H9 (cell line): ENCODE results near the gene STK38. TPM values are rescaled to one million over a fixed set of nuclear protein-coding genes. Genes with fewer than 3 reads are reported as not detected.

Source experiments
- DNase-seq: peaks from one replicate; pipeline ENCODE4 v3.0.0-alpha.2; 2017
- H2AFZ ChIP-seq: one replicate; pipeline ENCODE4 v1.6.1; 2013; ENCODE audit warnings: mild to moderate bottlenecking, low read length, control low read depth, moderate library complexity
- H2AK5ac ChIP-seq: 2 replicates; pipeline ENCODE4 v1.6.1; 2013; ENCODE audit warnings: low read length, control low read depth, mixed read lengths; ENCODE audit not compliant: insufficient read length
- H2BK120ac ChIP-seq: one replicate; pipeline ENCODE4 v1.6.1; 2013; ENCODE audit warnings: low read depth, mild to moderate bottlenecking, low read length, control low read depth, inconsistent platforms; ENCODE audit not compliant: poor library complexity, severe bottlenecking
- H2BK12ac ChIP-seq: 2 replicates; pipeline ENCODE4 v1.6.1; 2013; ENCODE audit warnings: low read length, control low read depth, mixed read lengths, low read depth; ENCODE audit not compliant: insufficient read length
- H2BK15ac ChIP-seq: 2 replicates; pipeline ENCODE4 v1.6.1; 2013; ENCODE audit warnings: low read depth, low read length, control low read depth
- H2BK20ac ChIP-seq: one replicate; pipeline ENCODE4 v1.6.1; 2013; ENCODE audit warnings: low read depth, mild to moderate bottlenecking, low read length, control low read depth, inconsistent platforms; ENCODE audit not compliant: poor library complexity, severe bottlenecking
- H2BK5ac ChIP-seq: 2 replicates; pipeline ENCODE4 v1.6.1; 2013; ENCODE audit warnings: low read length, control low read depth, mixed read lengths; ENCODE audit not compliant: insufficient read length
- H3K14ac ChIP-seq: 2 replicates; pipeline ENCODE4 v1.6.1; 2013; ENCODE audit warnings: low read length, control low read depth; ENCODE audit not compliant: insufficient read depth
- H3K18ac ChIP-seq: 2 replicates; pipeline ENCODE4 v1.6.1; 2013; ENCODE audit warnings: low read depth, mild to moderate bottlenecking, mixed read lengths, low read length, control low read depth; ENCODE audit not compliant: insufficient read length
- H3K23ac ChIP-seq: 2 replicates; pipeline ENCODE4 v1.6.1; 2013; ENCODE audit warnings: low read length, control low read depth, mixed read lengths, low read depth; ENCODE audit not compliant: insufficient read length
- H3K23me2 ChIP-seq: 2 replicates; pipeline ENCODE4 v1.6.1; 2013; ENCODE audit warnings: low read depth, mild to moderate bottlenecking, mixed read lengths, low read length, control low read depth; ENCODE audit not compliant: insufficient read length, poor library complexity, severe bottlenecking
- H3K27ac ChIP-seq: 2 replicates; pipeline ENCODE4 v1.5.1; 2013; ENCODE audit warnings: low read length, control low read depth, mixed read lengths, low read depth; ENCODE audit not compliant: insufficient read length
- H3K27me3 ChIP-seq: 2 replicates; pipeline ENCODE4 v1.6.1; 2013; ENCODE audit warnings: low read length, control low read depth, inconsistent platforms; ENCODE audit not compliant: insufficient read depth
- H3K4ac ChIP-seq: 2 replicates; pipeline ENCODE4 v1.6.1; 2013; ENCODE audit warnings: low read depth, mild to moderate bottlenecking, control low read depth, inconsistent platforms, low read length, moderate library complexity
- H3K4me1 ChIP-seq: 2 replicates; pipeline ENCODE4 v1.6.1; 2013; ENCODE audit warnings: low read length, control low read depth, inconsistent platforms; ENCODE audit not compliant: insufficient read depth
- H3K4me2 ChIP-seq: 2 replicates; pipeline ENCODE4 v1.6.1; 2013; ENCODE audit warnings: low read length, control low read depth, mixed read lengths; ENCODE audit not compliant: insufficient read length, insufficient read depth
- H3K56ac ChIP-seq: 2 replicates; pipeline ENCODE4 v1.6.1; 2013; ENCODE audit warnings: low read depth, mild to moderate bottlenecking, mixed read lengths, low read length, control low read depth; ENCODE audit not compliant: insufficient read length
- H3K79me1 ChIP-seq: 2 replicates; pipeline ENCODE4 v1.6.1; 2013; ENCODE audit warnings: low read depth, mild to moderate bottlenecking, moderate library complexity, low read length, control low read depth, inconsistent platforms; ENCODE audit not compliant: insufficient read depth, poor library complexity, severe bottlenecking
- H3K79me2 ChIP-seq: 2 replicates; pipeline ENCODE4 v1.6.1; 2013; ENCODE audit warnings: low read length, control low read depth, inconsistent platforms; ENCODE audit not compliant: insufficient read depth
- H3K9ac ChIP-seq: 2 replicates; pipeline ENCODE4 v1.6.1; 2013; ENCODE audit warnings: low read length, control low read depth, mixed read lengths; ENCODE audit not compliant: insufficient read length; ENCODE audit errors: extremely low read depth
- H3K9me3 ChIP-seq: one replicate; pipeline ENCODE4 v1.6.1; 2013; ENCODE audit warnings: low read depth, low read length, inconsistent platforms; ENCODE audit not compliant: control insufficient read depth
- H3T11ph ChIP-seq: one replicate; pipeline ENCODE4 v1.6.1; 2013; ENCODE audit warnings: mild to moderate bottlenecking, low read length, control low read depth, inconsistent platforms
- H4K20me1 ChIP-seq: one replicate; pipeline ENCODE4 v1.6.1; 2013; ENCODE audit not compliant: control insufficient read depth, insufficient read length, insufficient read depth
- H4K5ac ChIP-seq: 2 replicates; pipeline ENCODE4 v1.6.1; 2013; ENCODE audit warnings: low read depth, mild to moderate bottlenecking, mixed read lengths, low read length, control low read depth; ENCODE audit not compliant: insufficient read length
- H4K8ac ChIP-seq: replicated peaks from 2 replicates; pipeline ENCODE4 v1.6.1; 2013; ENCODE audit warnings: low read length, control low read depth, mixed read lengths, low read depth; ENCODE audit not compliant: insufficient read length
- H4K91ac ChIP-seq: 2 replicates; pipeline ENCODE4 v1.6.1; 2013; ENCODE audit warnings: low read depth, mild to moderate bottlenecking, moderate library complexity, mixed read lengths, low read length, control low read depth; ENCODE audit not compliant: insufficient read length
- H3K27ac Mint-ChIP-seq, 3 experiments: 2 replicates in 2 of 3; 3 replicates in 1 of 3; pipeline ENCODE4 v1.8.0; 2020 to 2021; ENCODE audit warnings: mixed read lengths in 3 of 3, mild to moderate bottlenecking in 1 of 3, moderate library complexity in 1 of 3
- H3K27me3 Mint-ChIP-seq: 2 replicates; pipeline ENCODE4 v1.8.0; 2021; ENCODE audit warnings: low read depth, mild to moderate bottlenecking, moderate library complexity, mixed read lengths
- H3K36me3 Mint-ChIP-seq, 3 experiments: 2 replicates in 2 of 3; 3 replicates in 1 of 3; pipeline ENCODE4 v1.8.0; 2020 to 2021; ENCODE audit warnings: low read depth in 3 of 3, mixed read lengths in 3 of 3; ENCODE audit not compliant: insufficient read depth in 1 of 3
- H3K4me1 Mint-ChIP-seq, 2 experiments: 2 replicates each; pipeline ENCODE4 v1.8.0; 2020; ENCODE audit warnings: mixed read lengths in 2 of 2
- H3K4me3 Mint-ChIP-seq, 2 experiments: 2 replicates in 1 of 2; 3 replicates in 1 of 2; pipeline ENCODE4 v1.8.0; 2020 to 2021; ENCODE audit warnings: mild to moderate bottlenecking in 2 of 2, mixed read lengths in 2 of 2, moderate library complexity in 1 of 2
- H3K9me3 Mint-ChIP-seq, 2 experiments: 2 replicates in 1 of 2; 3 replicates in 1 of 2; pipeline ENCODE4 v1.8.0; 2020; ENCODE audit warnings: mild to moderate bottlenecking in 2 of 2, mixed read lengths in 2 of 2, moderate library complexity in 1 of 2
- total RNA-seq: library from RNA; stranded (reverse); gene quantifications from 2 replicates; pipeline ENCODE4 v1.2.1, GENCODE V29; 2021
- TF ChIP-seq, protein P1 (sequence below): fragments of 200-600 bp; sonication (generic); conservative IDR thresholded peaks from 3 replicates; pipeline ENCODE4 v1.8.0; 2021; ENCODE audit warnings: antibody characterized with exemption, mild to moderate bottlenecking

Gene STK38
- total RNA-seq, 1 experiment from 2014 or later = 17.5 TPM

DNA sequence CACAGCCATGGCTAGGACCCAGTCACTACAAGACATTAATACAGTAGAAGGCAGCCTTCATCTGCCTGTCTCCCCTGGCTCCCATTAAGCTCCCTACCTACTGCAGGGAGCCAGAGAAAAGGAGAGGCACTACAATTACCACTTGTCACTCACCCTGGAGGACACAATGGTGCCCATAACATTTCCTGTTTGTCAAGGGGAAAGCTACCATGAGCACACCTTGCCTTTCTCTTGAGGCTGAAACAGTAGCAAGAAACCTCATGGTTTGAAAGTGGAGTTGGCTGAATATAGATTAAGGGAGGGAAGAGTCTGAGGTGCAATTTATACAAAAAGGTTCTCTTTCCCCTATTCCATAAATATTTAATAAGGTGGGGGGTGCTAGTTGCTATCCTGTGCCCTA, 27.9 kb downstream of the STK38 start:
- Histone ChIP-seq H4K8ac (no peak overlapping the region), H2BK120ac (no peak overlapping the region), H3K23ac (no peak overlapping the region), H3K4ac (no peak overlapping the region), H4K20me1 (no peaks in the 10 kb centered on the region), H3T11ph (no peak overlapping the region), H2BK12ac (no peak overlapping the region), H3K9ac (no peak overlapping the region), H2AFZ (no peak overlapping the region), H3K18ac (no peak overlapping the region), H2BK20ac (no peak overlapping the region), H3K4me2 (no peak overlapping the region), H3K9me3 (no peaks in the 10 kb centered on the region), H3K27me3 (no peaks in the 10 kb centered on the region), H2BK5ac (no peak overlapping the region), H3K23me2 (no peaks in the 10 kb centered on the region), H3K79me1 (no peaks in the 10 kb centered on the region), H4K5ac (no peak overlapping the region), H3K79me2 (no peaks in the 10 kb centered on the region), H3K27ac (no peak overlapping the region), H4K91ac (no peak overlapping the region), H2AK5ac (no peak overlapping the region), H3K14ac (no peak overlapping the region), H3K56ac (no peak overlapping the region), H2BK15ac (no peak overlapping the region), H3K4me1 (no peaks in the 10 kb centered on the region)
- no peaks in the 10 kb centered on the region for H3K27me3 Mint-ChIP-seq
- H3K4me1 Mint-ChIP-seq = no peaks in the 10 kb centered on the region; a peak in 1 of 4 replicates
- H3K9me3 Mint-ChIP-seq = no peaks in the 10 kb centered on the region
- TF ChIP-seq, protein P1, sequence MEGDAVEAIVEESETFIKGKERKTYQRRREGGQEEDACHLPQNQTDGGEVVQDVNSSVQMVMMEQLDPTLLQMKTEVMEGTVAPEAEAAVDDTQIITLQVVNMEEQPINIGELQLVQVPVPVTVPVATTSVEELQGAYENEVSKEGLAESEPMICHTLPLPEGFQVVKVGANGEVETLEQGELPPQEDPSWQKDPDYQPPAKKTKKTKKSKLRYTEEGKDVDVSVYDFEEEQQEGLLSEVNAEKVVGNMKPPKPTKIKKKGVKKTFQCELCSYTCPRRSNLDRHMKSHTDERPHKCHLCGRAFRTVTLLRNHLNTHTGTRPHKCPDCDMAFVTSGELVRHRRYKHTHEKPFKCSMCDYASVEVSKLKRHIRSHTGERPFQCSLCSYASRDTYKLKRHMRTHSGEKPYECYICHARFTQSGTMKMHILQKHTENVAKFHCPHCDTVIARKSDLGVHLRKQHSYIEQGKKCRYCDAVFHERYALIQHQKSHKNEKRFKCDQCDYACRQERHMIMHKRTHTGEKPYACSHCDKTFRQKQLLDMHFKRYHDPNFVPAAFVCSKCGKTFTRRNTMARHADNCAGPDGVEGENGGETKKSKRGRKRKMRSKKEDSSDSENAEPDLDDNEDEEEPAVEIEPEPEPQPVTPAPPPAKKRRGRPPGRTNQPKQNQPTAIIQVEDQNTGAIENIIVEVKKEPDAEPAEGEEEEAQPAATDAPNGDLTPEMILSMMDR = no peak
- no peak for DNase-seq
- H3K36me3 Mint-ChIP-seq = peaks cover 7 to 56% (median 50%) of the 10 kb centered on the region in 3 experiments; a peak in 6 of 7 replicates
- H3K27ac Mint-ChIP-seq = no peak overlapping the region; a peak in 1 of 7 replicates
- no peak overlapping the region for H3K4me3 Mint-ChIP-seq
